Forelimb muscle (tissue), 1 donor: ENCODE measurements around the gene CRYBA4. TPM values are rescaled to one million over a fixed set of nuclear protein-coding genes. Genes with fewer than 3 reads are reported as not detected.

ENCODE experiments used
- DNase-seq: peaks from one replicate; pipeline ENCODE4 v3.0.0-alpha.2; 2013; ENCODE audit warnings: low read depth
- polyA plus RNA-seq: library from polyadenylated mRNA; unstranded; fragments of 120-200 nt; gene quantifications from one replicate; pipeline ENCODE4 v1.2.1, GENCODE V29; 2013; ENCODE audit not compliant: insufficient read length

The CRYBA4 gene
- polyA plus RNA-seq, result not detected

DNA sequence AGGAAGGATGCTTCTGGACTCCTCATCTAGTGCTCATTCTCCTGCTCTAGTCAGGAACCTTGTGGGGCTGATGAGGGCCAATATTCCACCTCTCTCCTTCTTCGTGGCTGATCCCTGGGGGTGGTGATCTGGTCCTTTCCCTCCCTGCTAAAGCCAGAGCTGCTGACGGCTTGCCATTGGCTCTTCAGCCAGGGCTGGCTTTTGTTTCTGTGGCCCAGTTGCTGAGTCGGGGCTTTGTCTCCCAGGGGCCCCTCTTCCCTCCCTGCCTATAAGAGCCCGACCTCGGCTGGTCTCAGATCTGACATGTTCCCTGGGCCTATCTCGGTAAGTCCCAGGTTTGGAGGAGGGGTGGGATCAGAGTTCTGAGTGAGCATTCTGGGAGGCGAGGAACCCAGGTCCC is at the start of gene CRYBA4:
TSS of gene CRYBA4 (plus strand) at position 301 of the 400 bp plus-strand sequence. CDS start 634 bp downstream, outside the sequence.
- no peak for DNase-seq

DNA sequence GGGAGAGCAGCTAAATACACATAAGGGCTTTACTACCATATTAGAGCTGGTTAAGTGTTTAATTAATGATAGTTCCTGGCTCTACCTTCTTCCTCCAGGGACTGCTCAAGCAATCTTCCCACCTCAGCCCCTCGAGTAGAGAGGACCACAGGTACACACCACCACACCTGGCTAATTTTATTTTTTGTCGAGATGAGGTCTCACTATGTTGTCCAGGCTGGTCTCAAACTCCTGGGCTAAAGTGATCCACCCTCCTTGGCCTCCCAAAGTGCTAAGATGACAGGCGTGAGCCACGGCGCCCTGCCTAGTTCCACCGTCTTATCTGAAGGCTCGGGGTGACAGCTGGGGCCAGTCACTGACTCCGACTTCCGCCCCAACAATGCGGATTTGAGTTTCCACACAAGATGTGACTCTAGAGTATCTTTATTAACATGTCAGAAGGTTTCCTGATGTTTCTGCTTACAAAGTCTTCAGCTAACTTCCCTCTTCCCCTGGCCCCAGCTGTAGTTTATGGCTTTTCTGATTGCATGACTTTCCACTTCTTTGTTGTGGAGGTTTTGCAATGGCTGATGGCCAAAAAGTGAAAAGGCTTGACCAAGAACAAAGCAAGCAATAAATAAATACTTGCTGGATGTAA is 48.6 kb upstream of the CRYBA4 start:
- DNase-seq, result no peak

DNA sequence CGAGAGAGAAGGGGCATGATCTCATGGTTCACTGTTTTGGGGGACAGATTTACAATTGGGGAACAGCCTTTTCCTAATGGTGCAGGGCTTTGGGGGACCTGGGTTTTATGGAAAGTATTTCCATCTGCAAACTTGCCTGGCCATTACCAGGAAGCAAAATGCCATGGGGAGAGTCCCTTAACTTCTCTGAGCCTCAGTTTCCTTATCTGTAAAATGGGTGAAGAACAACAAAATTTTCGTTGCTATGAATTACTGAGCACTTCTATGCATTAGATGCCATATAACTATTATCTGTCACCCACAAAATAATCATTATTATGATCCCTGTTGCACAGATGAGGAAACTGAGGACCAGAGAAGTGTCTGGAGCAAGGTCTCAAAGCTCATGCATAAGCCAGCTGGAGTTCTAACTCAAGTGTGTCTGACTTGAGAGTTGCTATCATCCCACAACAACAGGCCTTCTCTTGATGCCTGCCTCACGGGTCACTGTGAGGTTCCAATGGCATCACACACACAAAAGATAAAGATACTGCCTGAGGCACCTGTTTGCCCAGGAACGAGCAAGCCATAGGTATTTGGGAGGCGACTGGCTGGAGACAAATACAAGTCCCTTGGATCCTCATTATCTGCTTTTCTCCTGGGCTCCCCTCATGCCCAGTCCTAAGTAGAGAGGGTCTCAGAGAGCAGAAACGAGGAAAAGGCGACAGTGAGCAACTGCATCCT is 47.6 kb upstream of the CRYBA4 start:
- DNase-seq, result no peak

DNA sequence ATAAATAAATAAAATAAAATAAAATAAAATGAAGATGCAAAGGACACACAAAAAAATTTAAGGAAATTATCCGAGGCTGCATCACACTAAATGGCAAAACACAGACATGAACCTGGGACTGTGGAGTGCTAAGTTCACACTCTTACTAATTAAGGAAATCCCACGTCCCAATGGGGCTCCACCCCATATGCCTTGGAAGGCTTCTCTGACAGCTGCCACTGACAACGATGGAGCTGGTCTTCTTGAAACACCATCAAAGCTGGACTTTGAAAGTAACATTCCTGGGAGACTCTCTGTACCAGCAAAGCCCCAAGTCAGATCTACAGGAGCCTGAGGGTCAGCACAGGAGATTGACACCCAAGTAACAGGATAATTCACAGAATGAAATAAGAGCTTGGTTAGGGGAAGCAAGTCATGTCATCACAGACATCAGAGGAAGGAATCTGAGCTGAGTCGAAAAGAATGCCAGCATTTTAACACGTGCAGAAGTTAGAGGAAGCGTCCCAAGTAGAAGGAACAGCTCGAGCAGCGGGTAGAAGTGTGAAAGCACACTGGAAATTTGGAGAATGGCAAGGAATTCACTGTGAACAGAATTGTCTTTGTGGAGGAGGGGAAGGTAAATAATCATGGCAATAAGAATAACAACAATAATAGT is 45.6 kb upstream of the CRYBA4 start:
- no peak for DNase-seq

GRCh38 chr22:26577081-26577480 is 44.7 kb upstream of the CRYBA4 start:
- no peak for DNase-seq

DNA sequence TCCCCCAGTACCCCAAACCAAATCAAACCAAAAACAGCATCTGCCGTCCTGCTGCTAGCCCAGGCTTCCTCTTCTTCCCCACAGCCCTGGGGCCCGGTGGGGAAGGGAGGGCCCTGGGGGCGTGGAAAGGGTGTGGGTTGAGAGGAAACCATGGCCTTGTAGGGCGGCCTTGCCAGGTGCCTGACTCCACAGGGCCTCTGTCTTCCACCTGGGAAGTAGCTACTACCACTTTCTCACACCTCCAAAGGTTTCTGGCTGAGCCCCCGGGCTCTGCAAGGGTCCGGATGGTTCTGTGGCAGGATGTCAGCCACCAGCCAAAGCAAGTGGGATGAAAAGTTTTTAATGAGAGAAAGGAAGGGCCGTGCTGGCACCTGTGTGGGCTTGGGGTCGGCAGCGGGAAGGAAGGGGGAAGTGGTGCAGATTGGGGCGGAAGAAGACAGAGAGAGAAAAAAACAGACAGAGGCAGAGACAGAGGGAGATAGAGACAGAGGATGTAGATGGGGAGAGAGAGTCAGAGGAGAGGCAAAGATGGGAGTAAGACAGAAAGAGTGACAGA is 42.4 kb upstream of the CRYBA4 start:
- no peak for DNase-seq

GRCh38 chr22:26580240-26580962 is 41.4 kb upstream of the CRYBA4 start:
- DNase-seq, result no peak

DNA sequence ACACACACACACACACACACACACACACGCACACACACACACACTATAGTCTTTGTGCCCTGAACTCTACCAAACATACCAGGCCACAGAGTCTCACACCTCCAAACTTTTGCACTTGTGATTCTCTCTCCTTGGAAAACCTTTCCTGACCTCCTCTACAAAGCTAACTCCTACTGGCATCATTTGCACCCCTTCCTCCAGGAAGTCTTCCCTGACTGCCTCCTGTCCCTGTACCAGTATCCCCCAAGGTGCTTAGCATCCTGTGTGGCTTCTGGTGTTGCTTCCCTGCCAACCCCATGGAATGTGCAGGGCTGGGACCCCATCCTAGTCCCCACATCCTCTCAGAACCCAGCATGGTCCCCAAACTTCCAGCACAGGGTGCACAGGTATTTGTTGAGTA is 40.7 kb upstream of the CRYBA4 start:
- no peak for DNase-seq

- no peak for DNase-seq
These were observed 40.1 kb upstream of the CRYBA4 start for GRCh38 chr22:26581633-26582168.

- no peak for DNase-seq
These were observed 37.8 kb upstream of the CRYBA4 start for GRCh38 chr22:26584010-26584409.

- no peak for DNase-seq
These were observed 36.5 kb upstream of the CRYBA4 start for GRCh38 chr22:26585104-26585790.

DNA sequence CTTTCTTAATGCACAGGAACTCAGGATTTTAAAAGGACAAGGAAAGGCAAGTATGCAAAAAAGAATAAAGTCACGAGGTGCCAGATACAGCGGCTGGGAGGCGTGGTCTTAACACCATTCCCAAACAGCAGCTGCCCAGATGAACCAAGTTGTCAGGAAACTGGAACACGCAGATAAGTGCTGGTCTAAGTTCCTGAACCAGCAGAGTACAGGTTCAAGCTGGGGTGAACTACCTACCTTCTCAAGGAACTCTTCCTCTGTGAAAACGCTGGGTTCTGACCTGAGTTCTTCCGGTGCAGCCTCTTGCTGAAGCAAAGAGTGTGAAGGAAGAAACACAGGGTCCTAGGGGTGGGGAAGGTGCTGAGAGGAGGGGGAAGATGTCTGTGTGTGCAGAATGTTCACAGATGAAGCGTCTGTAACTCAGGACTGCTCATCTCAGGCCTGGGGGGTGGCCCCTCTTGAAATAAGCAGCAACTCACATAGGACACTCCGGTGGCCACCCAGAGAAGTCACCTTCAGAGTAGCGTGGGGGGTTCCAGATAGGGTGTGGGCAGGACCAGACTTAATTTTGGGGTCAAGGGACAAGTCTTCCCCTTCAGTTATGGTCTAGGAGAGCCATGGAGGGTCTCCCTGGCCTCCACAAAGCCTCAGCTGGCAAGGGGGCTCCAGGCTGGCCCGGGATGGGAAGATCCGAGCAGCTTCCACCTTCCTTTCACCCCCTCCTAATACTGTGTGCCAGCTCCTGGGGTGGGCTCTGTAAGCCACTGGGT is 35.0 kb upstream of the CRYBA4 start:
- DNase-seq, result no peak

DNA sequence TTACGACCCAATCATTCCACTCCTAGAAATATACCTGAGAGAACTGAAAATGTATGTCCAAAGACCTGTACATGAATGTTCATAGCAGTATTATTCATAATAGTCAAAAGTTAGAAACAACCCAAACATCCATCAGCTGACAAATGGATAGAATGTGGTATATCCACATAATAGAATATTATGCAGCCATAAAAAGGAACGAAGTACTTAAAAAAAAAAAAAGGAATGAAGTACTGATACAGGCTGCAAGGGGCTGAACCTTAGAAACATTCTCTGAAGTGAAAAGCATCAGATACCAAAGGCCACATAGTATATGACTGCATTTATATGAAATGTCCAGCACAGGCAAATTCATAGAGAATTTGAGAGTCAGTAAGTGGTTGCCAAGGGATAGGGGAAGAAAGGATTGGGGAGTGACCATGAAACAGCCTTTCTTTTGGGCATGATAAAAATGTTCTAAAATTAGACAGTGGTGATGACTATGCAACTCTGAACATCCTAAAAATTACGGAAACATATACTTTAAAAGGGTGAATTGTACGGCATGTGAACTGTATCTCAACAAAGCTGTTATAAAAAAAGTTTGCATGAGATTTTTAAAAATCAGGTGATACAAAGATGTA is 33.7 kb upstream of the CRYBA4 start:
- DNase-seq, result no peak

DNA sequence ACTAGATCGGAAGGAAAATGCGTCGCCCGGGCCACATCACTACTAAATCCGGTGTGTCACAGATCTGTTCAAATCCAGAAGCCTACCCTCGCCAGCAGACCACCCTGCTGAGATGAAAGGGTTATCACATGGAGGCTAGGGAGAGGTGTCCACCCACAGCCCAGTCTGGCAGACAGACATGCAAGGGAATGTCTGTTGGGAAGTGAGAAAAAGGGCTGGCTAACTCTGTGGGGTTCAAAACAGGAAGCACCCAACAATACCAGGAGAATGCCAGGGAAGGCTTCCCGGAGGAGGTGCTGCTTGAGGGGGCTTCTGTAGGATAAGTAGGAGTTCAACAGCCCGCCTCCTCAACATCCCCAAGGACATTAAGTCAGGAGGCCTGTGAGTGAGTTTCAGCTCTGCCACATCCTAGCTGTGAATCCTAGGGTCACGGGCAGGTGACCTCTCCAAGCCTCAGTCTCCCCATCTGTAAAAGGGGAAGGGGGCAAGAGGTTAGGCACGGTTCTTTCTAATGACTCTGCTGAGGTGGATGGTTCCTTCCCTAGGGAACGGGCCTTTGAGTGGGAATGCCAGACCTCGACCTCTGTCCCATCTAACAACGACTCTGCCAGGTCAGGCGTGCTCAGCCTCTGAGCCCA is 32.9 kb upstream of the CRYBA4 start:
- DNase-seq, result no peak

DNA sequence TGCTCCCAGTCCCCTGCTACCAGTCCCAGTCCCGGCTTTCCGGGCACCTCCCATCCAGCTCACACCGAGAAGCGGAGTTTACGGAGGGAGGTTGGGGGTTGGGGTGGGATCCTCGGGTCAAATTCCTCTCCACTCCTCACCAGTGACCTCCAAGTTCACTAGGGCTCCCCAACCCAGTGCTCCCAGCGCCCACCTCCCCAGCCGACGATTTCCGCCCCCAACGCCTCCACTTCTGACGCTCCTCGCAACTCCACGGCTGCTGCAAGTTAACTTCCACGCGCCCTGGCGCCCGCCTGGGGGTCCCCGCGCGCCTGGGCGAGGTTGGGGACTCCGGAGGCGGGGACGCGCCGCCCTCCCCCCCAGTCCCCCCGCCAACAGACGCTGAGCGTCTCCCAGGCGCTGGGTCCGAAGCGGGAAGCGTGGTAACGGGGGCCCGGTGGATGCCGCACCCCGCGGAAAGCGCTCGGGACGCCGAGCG is 32.4 kb upstream of the CRYBA4 start:
- DNase-seq, result no peak

GRCh38 chr22:26589845-26590736 is 31.7 kb upstream of the CRYBA4 start, which contains the start of gene TPST2:
TSS of gene TPST2 (minus strand) at chr22:26590132. CDS start at chr22:26541630, 48,502 bp downstream.
- DNase-seq, result no peak

GRCh38 chr22:26592421-26592891 is 29.3 kb upstream of the CRYBA4 start:
- no peak for DNase-seq

GRCh38 chr22:26593763-26594162 is 28.0 kb upstream of the CRYBA4 start:
- no peak for DNase-seq
